BJ (cell line): ENCODE results near the gene SUSD4. TPM values are rescaled to one million over a fixed set of nuclear protein-coding genes. Genes with fewer than 3 reads are reported as not detected.

Source experiments
- CTCF ChIA-PET: fragments of 350-600 bp; formaldehyde crosslinking; extraction: SDS; loops from one replicate; lab custom pipeline; 2021; ENCODE audit warnings: antibody characterized with exemption, inconsistent platforms; lab: Yijun Ruan, JAX
- POLR2A ChIA-PET: fragments of 300-600 bp; sonication (Branson Sonifier 250); formaldehyde crosslinking; extraction: SDS; loops from one replicate; lab custom pipeline; 2021; ENCODE audit warnings: antibody characterized with exemption; lab: Charles Lee
- DNase-seq: peaks from one replicate; pipeline ENCODE4 v3.0.0-alpha.2; 2011; ENCODE audit warnings: low read depth
- H3K27me3 ChIP-seq: 2 replicates; pipeline ENCODE4 v1.6.0; 2011; ENCODE audit warnings: low read length; ENCODE audit not compliant: control insufficient read depth, insufficient read depth
- H3K36me3 ChIP-seq: 2 replicates; pipeline ENCODE4 v1.5.1; 2011; ENCODE audit warnings: low read length; ENCODE audit not compliant: control insufficient read depth, insufficient read depth
- H3K4me3 ChIP-seq: 2 replicates; pipeline ENCODE4 v1.5.1; 2011; ENCODE audit warnings: low read depth, mild to moderate bottlenecking, control low read depth, low read length
- CTCF ChIP-seq: IDR thresholded peaks from 2 replicates; pipeline ENCODE4 v1.5.1; 2011; ENCODE audit warnings: low read depth, mild to moderate bottlenecking, control low read depth, inconsistent platforms, low read length, moderate library complexity; ENCODE audit not compliant: insufficient read depth
- polyA plus RNA-seq: library from polyadenylated mRNA; depleted of rRNA; stranded (reverse); fragments of >200 nt; gene quantifications from 2 replicates; pipeline ENCODE4 v1.2.3, GENCODE V29; 2011

Gene SUSD4
- polyA plus RNA-seq, 1 experiment: 0.32 TPM

- no peaks in the 10 kb centered on the region; the same call in 1 of the 2 replicates for H3K27me3 ChIP-seq
- POLR2A ChIA-PET: no interaction called here
Observed at GRCh38 chr1:223222377-223222776, 141.6 kb downstream of the SUSD4 start.

GRCh38 chr1:223221686-223222085 is 142.3 kb downstream of the SUSD4 start:
- no peaks in the 10 kb centered on the region for H3K27me3 ChIP-seq
- POLR2A ChIA-PET: no interaction called here
- no peak for DNase-seq
- TF ChIP-seq CTCF: no peak
- no peak overlapping the region for H3K4me3 ChIP-seq
- H3K36me3 ChIP-seq: no peaks in the 10 kb centered on the region
- CTCF ChIA-PET: no interaction called here

More at GRCh38 chr1:223222377-223222776, 141.6 kb downstream of the SUSD4 start:
- H3K36me3 ChIP-seq: no peaks in the 10 kb centered on the region
- no peak overlapping the region for H3K4me3 ChIP-seq
- TF ChIP-seq CTCF: no peak
- no peak for DNase-seq
- CTCF ChIA-PET: no interaction called here

GRCh38 chr1:223219846-223220610 is 143.9 kb downstream of the SUSD4 start:
- ChIA-PET CTCF (interaction anchor here (1.0 kb wide), 1 partner anchor 96 kb away, joined by 4 read pairs; no protein-coding TSS in a partner anchor), POLR2A (no interaction called here)
- H3K4me3 ChIP-seq: no peak overlapping the region
- TF ChIP-seq CTCF: no peak
- H3K36me3 ChIP-seq: no peaks in the 10 kb centered on the region
- no peak for DNase-seq
- H3K27me3 ChIP-seq: no peaks in the 10 kb centered on the region; the same call in none of the 2 replicates

- Histone ChIP-seq H3K36me3 (no peaks in the 10 kb centered on the region), H3K27me3 (no peaks in the 10 kb centered on the region; the same call in none of the 2 replicates), H3K4me3 (no peak overlapping the region)
- ChIA-PET POLR2A (no interaction called here), CTCF (no interaction called here)
- no peak for TF ChIP-seq CTCF
- no peak for DNase-seq
Observed at GRCh38 chr1:223219318-223219635, 144.7 kb downstream of the SUSD4 start.

- Histone ChIP-seq H3K36me3 (no peaks in the 10 kb centered on the region), H3K27me3 (no peaks in the 10 kb centered on the region; the same call in none of the 2 replicates), H3K4me3 (no peak overlapping the region)
- ChIA-PET POLR2A (no interaction called here), CTCF (no interaction called here)
- TF ChIP-seq CTCF: no peak
- no peak for DNase-seq
Observed at GRCh38 chr1:223217781-223218180, 146.2 kb downstream of the SUSD4 start.
